Measurements from ENCODE around the gene PHF10.
"Not testable (repeated sequence)": the region's sequence is repeated elsewhere in the genome, so short reads cannot be mapped to it uniquely, and the experiment has no call there.

The PHF10 gene

GRCh38 chr6:169724494-169725124 is at the start of gene PHF10:
Gene PHF10 (minus strand): TSS chr6:169724500. CDS start chr6:169723931, 569 bp downstream.
- DNase-seq, result peak; percentile 40

- DNase-seq, result no peak
These were observed 42.8 kb upstream of the PHF10 start for GRCh38 chr6:169766921-169767736.

- DNase-seq, result no peak
These were observed 41.9 kb upstream of the PHF10 start for GRCh38 chr6:169766232-169766631.

- DNase-seq, result not testable (repeated sequence)
These were observed 41.5 kb upstream of the PHF10 start for GRCh38 chr6:169765789-169766188.

GRCh38 chr6:169763881-169764280 is 39.6 kb upstream of the PHF10 start:
- DNase-seq, result no peak

GRCh38 chr6:169763308-169763707 is 39.0 kb upstream of the PHF10 start:
- DNase-seq, result no peak

GRCh38 chr6:169755162-169755561 is 30.9 kb upstream of the PHF10 start:
- DNase-seq, result no peak

GRCh38 chr6:169752074-169752623 is 27.8 kb upstream of the PHF10 start:
- DNase-seq, result peak; percentile 27

GRCh38 chr6:169751242-169752073 is 27.2 kb upstream of the PHF10 start, which contains the start of the genes DYNLT2 and ERMARD:
Gene DYNLT2 (minus strand): TSS chr6:169751572. CDS start chr6:169751458, 114 bp downstream.
Gene ERMARD (plus strand): TSS chr6:169751622. CDS start chr6:169751658, 36 bp downstream.
- DNase-seq, result peak; percentile 94

- DNase-seq, result no peak
These were observed 22.3 kb upstream of the PHF10 start for GRCh38 chr6:169746556-169746955.

GRCh38 chr6:169745405-169745804 is 21.1 kb upstream of the PHF10 start:
- DNase-seq, result no peak

GRCh38 chr6:169741344-169741743 is 17.0 kb upstream of the PHF10 start:
- DNase-seq, result no peak

GRCh38 chr6:169738976-169739529 is 14.8 kb upstream of the PHF10 start:
- no peak for DNase-seq

- DNase-seq, result no peak
These were observed 14.1 kb upstream of the PHF10 start for GRCh38 chr6:169738204-169738975.

GRCh38 chr6:169729961-169730360 is 5.7 kb upstream of the PHF10 start:
- no peak for DNase-seq

GRCh38 chr6:169726963-169727362 is 2.7 kb upstream of the PHF10 start:
- DNase-seq, result no peak

- no peak for DNase-seq
These were observed 1.7 kb upstream of the PHF10 start for GRCh38 chr6:169726049-169726400.

- peak; percentile 44 for DNase-seq
These were observed 1.1 kb upstream of the PHF10 start for GRCh38 chr6:169725125-169726048.

- no peak for DNase-seq
These were observed 258 bp downstream of the PHF10 start for GRCh38 chr6:169723991-169724493.

- peak; percentile 79 for DNase-seq
These were observed 945 bp downstream of the PHF10 start for GRCh38 chr6:169723200-169723909.

Data from hematopoietic multipotent progenitor cell treated with erythropoietin and hydrocortisone succinate and interleukin-3 and kit ligand, for 8 days (in vitro differentiated cells).